Panc1 (cell line): ENCODE measurements around the gene HCST. TPM values are rescaled to one million over a fixed set of nuclear protein-coding genes. Genes with fewer than 3 reads are reported as not detected.

Source experiments
- ATAC-seq: fragments of 200-7000 bp; cut with Tn5 transposase; 2 replicates; pipeline ENCODE4 v1.9.1; 2020; ENCODE audit warnings: mild to moderate bottlenecking, moderate library complexity
- BruUV-seq: library from RNA; stranded (reverse); fragments of 400-500 nt; replicated peaks from 2 replicates; lab custom pipeline; 2021; lab: Mats Ljungman, UMichigan
- CTCF ChIA-PET: fragments of 300-600 bp; sonication (Branson Sonifier 250); formaldehyde crosslinking; loops from one replicate; lab custom pipeline; 2022; ENCODE audit warnings: antibody characterized with exemption; lab: Charles Lee
- POLR2A ChIA-PET: fragments of 300-600 bp; sonication (Branson Sonifier 250); formaldehyde crosslinking; loops from one replicate; lab custom pipeline; 2022; ENCODE audit warnings: antibody characterized with exemption; lab: Charles Lee
- DNase-seq: peaks from one replicate; pipeline ENCODE4 v3.0.0-alpha.2; 2010; ENCODE audit warnings: low read depth, low spot score
- H3K27ac ChIP-seq: 2 replicates; pipeline ENCODE4 v1.5.1; 2011; ENCODE audit warnings: mild to moderate bottlenecking, low read length, inconsistent platforms
- H3K27me3 ChIP-seq: fragments of 200-500 bp; sonication (Bioruptor generic); 2 replicates; pipeline ENCODE4 v1.6.0; 2014; ENCODE audit warnings: low read length, inconsistent platforms; ENCODE audit not compliant: control insufficient read depth, insufficient read depth
- H3K36me3 ChIP-seq: fragments of 200-500 bp; sonication (Bioruptor generic); 2 replicates; pipeline ENCODE4 v1.5.1; 2014; ENCODE audit warnings: inconsistent platforms, mild to moderate bottlenecking, low read length, moderate library complexity; ENCODE audit not compliant: control insufficient read depth, insufficient read depth
- H3K4me1 ChIP-seq: 2 replicates; pipeline ENCODE4 v1.5.1; 2011; ENCODE audit warnings: inconsistent platforms, mild to moderate bottlenecking, low read length, moderate library complexity; ENCODE audit not compliant: control insufficient read depth, insufficient read depth
- H3K4me3 ChIP-seq, 2 experiments: 2 replicates each; pipeline ENCODE4 v1.5.1; 2011 to 2012; ENCODE audit warnings: low read depth in 2 of 2, low read length in 2 of 2, mild to moderate bottlenecking in 2 of 2, inconsistent platforms in 1 of 2, moderate library complexity in 1 of 2
- H3K9me3 ChIP-seq: fragments of 200-500 bp; sonication (Bioruptor generic); 2 replicates; pipeline ENCODE4 v1.5.1; 2014; ENCODE audit warnings: low read depth, mild to moderate bottlenecking, inconsistent platforms, low read length, moderate library complexity; ENCODE audit not compliant: control insufficient read depth, insufficient read depth
- CTCF ChIP-seq: fragments of 450-650 bp; IDR thresholded peaks from 2 replicates; pipeline ENCODE4 v1.5.1; 2017; ENCODE audit warnings: mild to moderate bottlenecking
- POLR2AphosphoS5 ChIP-seq: IDR thresholded peaks from 2 replicates; pipeline ENCODE4 v1.6.1; 2012; ENCODE audit warnings: mild to moderate bottlenecking, low read depth, low read length, moderate library complexity
- SIN3A ChIP-seq: IDR thresholded peaks from 2 replicates; pipeline ENCODE4 v1.6.1; 2012; ENCODE audit warnings: low read depth, mild to moderate bottlenecking, low read length, moderate library complexity, borderline replicate concordance; ENCODE audit not compliant: insufficient read depth
- TCF7L2 ChIP-seq: IDR thresholded peaks from 2 replicates; pipeline ENCODE4 v1.6.1; 2011; ENCODE audit warnings: mild to moderate bottlenecking, low read depth, low read length, inconsistent platforms
- in situ Hi-C: cut with HindIII; loops from 2 replicates; pipeline ENCODE4 v1.10.0; 2016; ENCODE audit warnings: low sequenced_read_pairs, low pct_unique_long_range_greater_than_20kb
- intact Hi-C: fragments of 100-400 bp; cut with micrococcal nuclease; formaldehyde crosslinking; loops from one replicate; pipeline ENCODE4 v1.10.0; 2022; ENCODE audit not compliant: unreplicated experiment
- total RNA-seq: library from RNA; stranded (reverse); gene quantifications from one replicate; pipeline ENCODE4 v1.2.1, GENCODE V29; 2021; ENCODE audit not compliant: unreplicated experiment
- TF ChIP-seq, protein P1 (sequence below), 2 experiments: IDR thresholded peaks; 2 replicates each; pipeline ENCODE4 v1.6.1; 2011 to 2012; ENCODE audit warnings: low read depth in 2 of 2, control low read depth in 1 of 2, low read length in 1 of 2, mild to moderate bottlenecking in 1 of 2, moderate library complexity in 1 of 2; ENCODE audit not compliant: insufficient read depth in 1 of 2

HCST gene
- total RNA-seq, 1 experiment from 2014 or later, result 2.9 TPM

GRCh38 chr19:35908010-35908441 is 5.7 kb downstream of the HCST start, which contains the start of gene TYROBP:
TYROBP (minus strand) TSS chr19:35908295; CDS start chr19:35908228, 67 bp downstream.
- Histone ChIP-seq H3K9me3 (no peaks in the 10 kb centered on the region), H3K4me1 (0 out of 2 replicates have a peak, but pooled peaks cover 3% of the 10 kb centered on the region), H3K36me3 (no peaks in the 10 kb centered on the region), H3K4me3 (no peak within 1 kb of the TSS), H3K27ac (no peak within 1 kb of the TSS), H3K27me3 (no peaks in the 10 kb centered on the region)
- no peak for ATAC-seq
- intact Hi-C loops (no loop called here), in situ Hi-C loops (loop anchor here (10.0 kb wide), 1 partner anchor 73 kb away; no protein-coding TSS in a partner anchor)
- no peak for DNase-seq
- BruUV-seq, result no TSS peak
- ChIA-PET POLR2A (interaction anchor here (0.6 kb wide), 1 partner anchor 129 kb away, joined by 7 read pairs; no protein-coding TSS in a partner anchor), CTCF (no interaction called here)
- TF ChIP-seq POLR2AphosphoS5 (no peak), SIN3A (no peak), CTCF (no peak), TCF7L2 (no peak)
- TF ChIP-seq, protein P1, sequence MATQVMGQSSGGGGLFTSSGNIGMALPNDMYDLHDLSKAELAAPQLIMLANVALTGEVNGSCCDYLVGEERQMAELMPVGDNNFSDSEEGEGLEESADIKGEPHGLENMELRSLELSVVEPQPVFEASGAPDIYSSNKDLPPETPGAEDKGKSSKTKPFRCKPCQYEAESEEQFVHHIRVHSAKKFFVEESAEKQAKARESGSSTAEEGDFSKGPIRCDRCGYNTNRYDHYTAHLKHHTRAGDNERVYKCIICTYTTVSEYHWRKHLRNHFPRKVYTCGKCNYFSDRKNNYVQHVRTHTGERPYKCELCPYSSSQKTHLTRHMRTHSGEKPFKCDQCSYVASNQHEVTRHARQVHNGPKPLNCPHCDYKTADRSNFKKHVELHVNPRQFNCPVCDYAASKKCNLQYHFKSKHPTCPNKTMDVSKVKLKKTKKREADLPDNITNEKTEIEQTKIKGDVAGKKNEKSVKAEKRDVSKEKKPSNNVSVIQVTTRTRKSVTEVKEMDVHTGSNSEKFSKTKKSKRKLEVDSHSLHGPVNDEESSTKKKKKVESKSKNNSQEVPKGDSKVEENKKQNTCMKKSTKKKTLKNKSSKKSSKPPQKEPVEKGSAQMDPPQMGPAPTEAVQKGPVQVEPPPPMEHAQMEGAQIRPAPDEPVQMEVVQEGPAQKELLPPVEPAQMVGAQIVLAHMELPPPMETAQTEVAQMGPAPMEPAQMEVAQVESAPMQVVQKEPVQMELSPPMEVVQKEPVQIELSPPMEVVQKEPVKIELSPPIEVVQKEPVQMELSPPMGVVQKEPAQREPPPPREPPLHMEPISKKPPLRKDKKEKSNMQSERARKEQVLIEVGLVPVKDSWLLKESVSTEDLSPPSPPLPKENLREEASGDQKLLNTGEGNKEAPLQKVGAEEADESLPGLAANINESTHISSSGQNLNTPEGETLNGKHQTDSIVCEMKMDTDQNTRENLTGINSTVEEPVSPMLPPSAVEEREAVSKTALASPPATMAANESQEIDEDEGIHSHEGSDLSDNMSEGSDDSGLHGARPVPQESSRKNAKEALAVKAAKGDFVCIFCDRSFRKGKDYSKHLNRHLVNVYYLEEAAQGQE (IDR thresholded peaks at IDR 0.05; ENCODE audit: insufficient read depth in 1 of 2, low read depth in 2 of 2, low read length in 1 of 2), result no peak

DNA sequence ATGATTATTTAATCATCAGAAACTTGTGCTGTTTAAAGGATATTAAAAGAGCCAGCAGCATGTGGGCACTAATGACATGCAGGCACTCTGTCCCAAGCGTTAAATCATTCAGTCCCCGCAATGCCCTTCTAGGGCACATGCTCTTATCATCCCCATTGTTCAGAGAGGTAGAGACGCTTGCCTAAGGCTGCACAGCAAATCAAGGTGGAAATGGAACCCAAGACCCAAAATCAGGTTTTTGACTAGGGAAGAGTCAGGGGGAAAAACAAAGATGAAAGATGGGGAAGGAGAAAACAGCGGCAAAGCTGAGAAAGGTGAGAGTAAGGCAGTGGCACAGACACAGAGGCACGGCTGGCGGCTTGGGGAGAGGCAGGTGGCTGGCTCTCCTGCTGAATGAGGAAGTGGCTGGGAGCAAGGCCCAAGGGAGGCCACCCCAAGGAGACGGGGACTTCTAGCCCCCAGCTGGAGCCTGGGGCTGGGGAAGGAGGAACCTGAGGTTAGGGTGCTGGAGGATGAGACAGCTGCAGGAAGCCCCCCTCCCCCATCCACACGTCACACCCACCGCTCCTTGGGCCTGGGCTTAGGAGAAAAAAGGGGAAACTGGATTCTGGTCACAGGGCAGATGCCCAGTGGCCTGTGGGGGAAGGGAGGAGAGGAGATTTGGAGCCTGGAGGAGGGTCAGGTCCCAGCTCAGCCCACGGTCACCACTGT is 6.8 kb downstream of the HCST start:
- DNase-seq (no peak), ATAC-seq (no peak)
- TF ChIP-seq, protein P1 (IDR thresholded peaks at IDR 0.05; ENCODE audit: insufficient read depth in 1 of 2, low read depth in 2 of 2, low read length in 1 of 2), result no peak
- TF ChIP-seq SIN3A, result no peak
- no peak for TF ChIP-seq CTCF
- no peak for TF ChIP-seq TCF7L2
- no peak for TF ChIP-seq POLR2AphosphoS5
- ChIA-PET POLR2A (interaction anchor here (0.6 kb wide), 1 partner anchor 21 kb away, joined by 8 read pairs; no protein-coding TSS in a partner anchor), CTCF (interaction anchor here (0.6 kb wide), 1 partner anchor 74 kb away, joined by 4 read pairs; no protein-coding TSS in a partner anchor)
- no peaks in the 10 kb centered on the region for H3K36me3 ChIP-seq
- no peaks in the 10 kb centered on the region for H3K9me3 ChIP-seq
- in situ Hi-C loops, result loop anchor here (10.0 kb wide), 1 partner anchor 74 kb away; no protein-coding TSS in a partner anchor
- intact Hi-C loops, result no loop called here
- no peak overlapping the region for H3K27ac ChIP-seq
- no TSS peak for BruUV-seq
- H3K4me3 ChIP-seq, result no peak overlapping the region
- no peaks in the 10 kb centered on the region for H3K4me1 ChIP-seq
- no peaks in the 10 kb centered on the region for H3K27me3 ChIP-seq
